Measurements from ENCODE around the gene ASAH2.

- TF ChIP-seq GATA2 (IDR thresholded peaks at IDR 0.05; ENCODE audit: low read depth, low read length) (no peak), GATA3 (IDR thresholded peaks at IDR 0.05; ENCODE audit: low read depth, low read length) (no peak)
These were observed 8.5 kb downstream of the ASAH2 start for GRCh38 chr10:50242777-50243176.

Data from SH-SY5Y (cell line).